ENCODE data around the gene CDYL.

DNA sequence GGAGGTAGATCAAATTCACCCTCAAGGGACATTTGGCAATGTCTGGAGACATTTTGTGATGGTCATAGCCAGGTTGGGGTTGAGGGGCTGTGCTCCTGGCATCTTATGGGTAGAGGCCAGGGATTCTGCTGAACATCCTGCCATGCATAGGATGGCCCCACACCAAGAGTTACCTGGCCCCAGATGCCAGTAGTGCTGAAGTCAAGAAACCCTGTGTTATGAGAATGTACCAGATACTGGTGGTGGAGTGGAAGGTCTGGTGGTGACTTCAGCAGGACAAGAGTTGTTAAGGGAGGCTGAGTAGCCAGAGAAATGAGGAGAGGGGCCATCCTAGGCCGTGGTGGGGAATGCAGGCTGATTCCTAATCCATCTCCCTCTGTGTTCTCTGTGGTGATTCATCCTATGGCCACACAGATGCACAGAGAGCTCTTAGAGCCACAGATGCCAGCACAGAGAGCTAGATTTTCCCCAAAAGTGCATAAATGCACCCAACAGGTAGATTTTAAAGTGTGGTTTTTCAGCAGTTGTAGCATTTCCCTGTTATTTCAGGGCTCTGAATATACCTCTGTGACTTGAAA, 43.6 kb downstream of the CDYL start:
- TF ChIP-seq CTCF (IDR thresholded peaks at IDR 0.05) (no peak), POLR2A (IDR thresholded peaks at IDR 0.05) (no peak)

All from lower leg skin (tissue), 3 donors.